K562 (cell line): ENCODE measurements around the gene SNRNP40. TPM values are rescaled to one million over a fixed set of nuclear protein-coding genes. Genes with fewer than 3 reads are reported as not detected.

ENCODE experiments used
- ARHGAP35 ChIP-seq: fragments of 450-650 bp; IDR thresholded peaks from 2 replicates; pipeline ENCODE4 v1.6.1; 2018; ENCODE audit not compliant: partially characterized antibody
- CBFA2T3 ChIP-seq: fragments of 450-650 bp; IDR thresholded peaks from 2 replicates; pipeline ENCODE4 v1.6.1; 2017
- CBX1 ChIP-seq: sonication (generic); IDR thresholded peaks from 2 replicates; pipeline ENCODE4 v1.6.1; 2016; ENCODE audit warnings: antibody characterized with exemption, low read depth, mild to moderate bottlenecking
- CEBPG ChIP-seq, 3 experiments: fragments of 200-800 bp in 1 of 3; sonication (Bioruptor generic) in 1 of 3; sonication (generic) in 1 of 3; formaldehyde crosslinking in 1 of 3; IDR thresholded peaks in 2 of 3; conservative IDR thresholded peaks in 1 of 3; 2 replicates each; pipeline versions ENCODE4 v1.6.1 to v1.8.0; 2016 to 2022; ENCODE audit warnings: missing compliant biosample characterization in 2 of 3, missing genetic modification characterization in 2 of 3, mild to moderate bottlenecking in 1 of 3, missing genetic modification reagents in 1 of 3
- CGGBP1 ChIP-seq: fragments of 250-450 bp; sonication (Bioruptor Pico); IDR thresholded peaks from 2 replicates; pipeline ENCODE4 v1.9.0; 2021; ENCODE audit warnings: mild to moderate bottlenecking
- HEY1 ChIP-seq: fragments of 250-450 bp; sonication (Bioruptor Pico); IDR thresholded peaks from 2 replicates; pipeline ENCODE4 v1.5.0; 2020; ENCODE audit warnings: mild to moderate bottlenecking, moderate library complexity, borderline replicate concordance
- NR1H2 ChIP-seq: sonication (generic); formaldehyde crosslinking; IDR thresholded peaks from 2 replicates; pipeline ENCODE4 v1.4.0; 2020; ENCODE audit warnings: mild to moderate bottlenecking, missing genetic modification reagents
- OTX1 ChIP-seq: fragments of 450-650 bp; formaldehyde crosslinking; IDR thresholded peaks from 2 replicates; pipeline ENCODE4 v1.4.0; 2022; ENCODE audit warnings: mild to moderate bottlenecking
- PCBP1 ChIP-seq: fragments of 200-400 bp; formaldehyde crosslinking; IDR thresholded peaks from 2 replicates; pipeline ENCODE4 v1.6.1; 2018; ENCODE audit warnings: mild to moderate bottlenecking, low read depth, low read length; ENCODE audit not compliant: poor library complexity, severe bottlenecking
- PHF21A ChIP-seq: fragments of 450-650 bp; IDR thresholded peaks from 2 replicates; pipeline ENCODE4 v1.6.1; 2017; ENCODE audit warnings: low read depth, borderline replicate concordance
- POLR2B ChIP-seq: fragments of 450-650 bp; IDR thresholded peaks from 2 replicates; pipeline ENCODE4 v1.6.1; 2018; ENCODE audit warnings: low read depth; ENCODE audit not compliant: partially characterized antibody
- PREB ChIP-seq: sonication (generic); formaldehyde crosslinking; IDR thresholded peaks from 2 replicates; pipeline ENCODE4 v1.8.1; 2023; ENCODE audit warnings: mild to moderate bottlenecking, missing genetic modification reagents
- RAD51 ChIP-seq: fragments of 450-650 bp; IDR thresholded peaks from 2 replicates; pipeline ENCODE4 v1.7.1; 2016; ENCODE audit warnings: low read depth, mild to moderate bottlenecking, borderline replicate concordance
- RBM17 ChIP-seq: fragments of 200-400 bp; formaldehyde crosslinking; IDR thresholded peaks from 2 replicates; pipeline ENCODE4 v1.6.1; 2017; ENCODE audit warnings: low read depth, mild to moderate bottlenecking, low read length, borderline replicate concordance
- RNF2 ChIP-seq: sonication (generic); IDR thresholded peaks from 2 replicates; pipeline ENCODE4 v1.6.1; 2016
- SAP30 ChIP-seq: fragments of 200-600 bp; sonication (generic); IDR thresholded peaks from 2 replicates; pipeline ENCODE4 v1.6.1; 2012; ENCODE audit warnings: borderline replicate concordance, low read depth, mild to moderate bottlenecking, moderate library complexity, low read length, control low read depth, inconsistent platforms; ENCODE audit not compliant: insufficient read depth, poor library complexity, severe bottlenecking
- SMARCE1 ChIP-seq: fragments of 450-650 bp; IDR thresholded peaks from 2 replicates; pipeline ENCODE4 v1.7.1; 2016; ENCODE audit warnings: mild to moderate bottlenecking
- SMC3 ChIP-seq: conservative IDR thresholded peaks from 2 replicates; pipeline ENCODE4 v1.6.1; 2011; ENCODE audit warnings: low read depth, low read length, improper control_type of control experiment; ENCODE audit not compliant: insufficient read depth
- TAF15 ChIP-seq: fragments of 200-400 bp; formaldehyde crosslinking; IDR thresholded peaks from 2 replicates; pipeline ENCODE4 v1.6.1; 2017; ENCODE audit warnings: mild to moderate bottlenecking, low read depth, low read length, moderate library complexity
- ZKSCAN8 ChIP-seq: fragments of 200-800 bp; sonication (Bioruptor generic); IDR thresholded peaks from 2 replicates; pipeline ENCODE4 v1.6.1; 2016; ENCODE audit warnings: missing genetic modification characterization, missing compliant biosample characterization
- ZNF134 ChIP-seq: fragments of 250-450 bp; sonication (Bioruptor Pico); conservative IDR thresholded peaks from 2 replicates; pipeline ENCODE4 v1.4.0; 2020
- ZNF436 ChIP-seq: fragments of 250-450, 450-650 bp; sonication (Bioruptor Pico); formaldehyde crosslinking; IDR thresholded peaks from 2 replicates; pipeline ENCODE4 v1.7.0; 2020; ENCODE audit warnings: mild to moderate bottlenecking
- ZNF707 ChIP-seq: fragments of 250-450 bp; sonication (Bioruptor Pico); conservative IDR thresholded peaks from 2 replicates; pipeline ENCODE4 v1.8.0; 2022; ENCODE audit warnings: inconsistent platforms, mild to moderate bottlenecking, moderate library complexity
- polyA plus RNA-seq, 8 experiments: library from polyadenylated mRNA; depleted of rRNA in 4 of 8; stranded (reverse) in 5 of 8; unstranded in 3 of 8; fragments of >200 nt; fragmentation: Nextera tagmentation in 2 of 8; fragmentation: Illumina TruSeq in 1 of 8; extraction: Ambion mirVana in 2 of 8; extraction: Trizol in 1 of 8; gene quantifications; 2 replicates each; pipeline versions ENCODE4 v1.2.1 to v1.2.3, GENCODE V29; 2011 to 2014; ENCODE audit warnings: inconsistent platforms in 1 of 8, missing spikeins in 1 of 8
- total RNA-seq, 7 experiments: library from RNA; depleted of rRNA in 6 of 7; stranded (reverse); fragments of >200 nt in 6 of 7; fragmentation: Illumina TruSeq in 2 of 7; extraction: Trizol in 2 of 7; gene quantifications; 2 replicates each; pipeline versions ENCODE4 v1.2.1 to v1.2.3, GENCODE V29; 2011 to 2021; ENCODE audit warnings: low replicate concordance in 1 of 7
- TF ChIP-seq, protein P1 (sequence below): fragments of 250-450 bp; sonication (Bioruptor Pico); IDR thresholded peaks from 2 replicates; pipeline ENCODE4 v1.4.0; 2020; ENCODE audit warnings: mild to moderate bottlenecking
- TF ChIP-seq, protein P2 (sequence below): sonication (generic); formaldehyde crosslinking; IDR thresholded peaks from 2 replicates; pipeline ENCODE4 v1.8.0; 2022; ENCODE audit warnings: mild to moderate bottlenecking, missing genetic modification reagents

Gene SNRNP40
- total and polyA plus RNA-seq, 9 of the 15 experiments (the other 6 are each of a cell fraction or from before 2014, with no cell fraction given) = 48.7 to 278 (median 163) TPM

DNA sequence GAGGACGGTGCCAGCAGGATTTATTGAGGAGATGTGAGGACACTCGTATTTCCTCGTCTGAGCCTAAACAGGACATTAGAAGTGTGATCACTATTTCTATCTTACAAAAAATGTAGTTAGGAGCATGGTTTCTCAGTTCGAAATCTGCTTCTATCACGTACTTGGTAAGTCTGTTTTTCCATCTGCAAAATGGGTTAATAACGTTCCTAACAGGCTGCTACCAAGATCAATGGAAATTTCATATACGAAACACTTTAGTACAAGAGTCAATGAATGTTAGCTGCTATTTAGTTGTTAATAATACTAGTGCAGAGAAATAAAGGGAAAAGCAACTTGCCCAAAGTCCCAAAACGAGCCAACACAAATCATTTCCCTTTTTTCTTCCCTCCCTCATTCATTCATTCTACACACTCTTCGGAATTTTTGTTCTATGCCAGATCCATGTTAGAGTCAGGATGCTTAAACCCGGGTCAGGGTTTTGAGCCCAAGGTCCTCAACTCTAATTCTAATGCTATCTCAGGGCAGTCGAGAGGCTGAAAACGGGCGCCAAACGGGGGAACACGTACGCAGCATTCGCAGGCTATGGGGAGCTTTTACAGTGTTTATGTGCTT is 608 bp downstream of the SNRNP40 start (continued):
- TF ChIP-seq ZNF134 = no peak
- 0 out of 2 replicates have a peak, but pooled peaks have one; percentile 2 for TF ChIP-seq RAD51
- no peak for TF ChIP-seq HEY1 (CRISPR knock-in tag)
- TF ChIP-seq, protein P1, sequence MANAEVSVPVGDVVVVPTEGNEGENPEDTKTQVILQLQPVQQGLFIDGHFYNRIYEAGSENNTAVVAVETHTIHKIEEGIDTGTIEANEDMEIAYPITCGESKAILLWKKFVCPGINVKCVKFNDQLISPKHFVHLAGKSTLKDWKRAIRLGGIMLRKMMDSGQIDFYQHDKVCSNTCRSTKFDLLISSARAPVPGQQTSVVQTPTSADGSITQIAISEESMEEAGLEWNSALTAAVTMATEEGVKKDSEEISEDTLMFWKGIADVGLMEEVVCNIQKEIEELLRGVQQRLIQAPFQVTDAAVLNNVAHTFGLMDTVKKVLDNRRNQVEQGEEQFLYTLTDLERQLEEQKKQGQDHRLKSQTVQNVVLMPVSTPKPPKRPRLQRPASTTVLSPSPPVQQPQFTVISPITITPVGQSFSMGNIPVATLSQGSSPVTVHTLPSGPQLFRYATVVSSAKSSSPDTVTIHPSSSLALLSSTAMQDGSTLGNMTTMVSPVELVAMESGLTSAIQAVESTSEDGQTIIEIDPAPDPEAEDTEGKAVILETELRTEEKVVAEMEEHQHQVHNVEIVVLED (CRISPR knock-in tag) = no peak
- TF ChIP-seq ARHGAP35 = no peak
- TF ChIP-seq PHF21A = no peak
- TF ChIP-seq SMARCE1 = peak; percentile 64
- TF ChIP-seq CBFA2T3 = no peak
- TF ChIP-seq ZNF707 (CRISPR knock-in tag) = no peak
- TF ChIP-seq TAF15 = no peak
- no peak for TF ChIP-seq PCBP1
- no peak for TF ChIP-seq CBX1
- no peak for TF ChIP-seq PREB (CRISPR knock-in tag)
- no peak for TF ChIP-seq RBM17
- TF ChIP-seq SAP30 = no peak
- TF ChIP-seq, protein P2, sequence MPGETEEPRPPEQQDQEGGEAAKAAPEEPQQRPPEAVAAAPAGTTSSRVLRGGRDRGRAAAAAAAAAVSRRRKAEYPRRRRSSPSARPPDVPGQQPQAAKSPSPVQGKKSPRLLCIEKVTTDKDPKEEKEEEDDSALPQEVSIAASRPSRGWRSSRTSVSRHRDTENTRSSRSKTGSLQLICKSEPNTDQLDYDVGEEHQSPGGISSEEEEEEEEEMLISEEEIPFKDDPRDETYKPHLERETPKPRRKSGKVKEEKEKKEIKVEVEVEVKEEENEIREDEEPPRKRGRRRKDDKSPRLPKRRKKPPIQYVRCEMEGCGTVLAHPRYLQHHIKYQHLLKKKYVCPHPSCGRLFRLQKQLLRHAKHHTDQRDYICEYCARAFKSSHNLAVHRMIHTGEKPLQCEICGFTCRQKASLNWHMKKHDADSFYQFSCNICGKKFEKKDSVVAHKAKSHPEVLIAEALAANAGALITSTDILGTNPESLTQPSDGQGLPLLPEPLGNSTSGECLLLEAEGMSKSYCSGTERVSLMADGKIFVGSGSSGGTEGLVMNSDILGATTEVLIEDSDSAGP (CRISPR knock-in tag) = 0 out of 2 replicates have a peak, but pooled peaks have one; percentile 21
- TF ChIP-seq SMC3 = no peak
- TF ChIP-seq OTX1 (CRISPR knock-in tag) = no peak
- no peak for TF ChIP-seq NR1H2 (CRISPR knock-in tag)
- TF ChIP-seq CGGBP1 (CRISPR knock-in tag) = no peak
- no peak for TF ChIP-seq POLR2B
- no peak for TF ChIP-seq ZKSCAN8
- no peak for TF ChIP-seq ZNF436 (CRISPR knock-in tag)
- TF ChIP-seq RNF2 = no peak
- TF ChIP-seq CEBPG (CRISPR knock-in tag; IDR thresholded peaks at IDR 0.05) = no peak
- TF ChIP-seq CEBPG (tag; conservative IDR thresholded peaks at IDR 0.05 in 1 of 2, IDR thresholded peaks at IDR 0.05 in 1 of 2) = no peak
